Measurements from ENCODE around the gene FPR2. TPM values are rescaled to one million over a fixed set of nuclear protein-coding genes. Genes with fewer than 3 reads are reported as not detected.
A peak's percentile ranks its signal among the peaks of the same experiment; 100 is the strongest.

The FPR2 gene
- total RNA-seq, 1 experiment from 2014 or later = not detected

DNA sequence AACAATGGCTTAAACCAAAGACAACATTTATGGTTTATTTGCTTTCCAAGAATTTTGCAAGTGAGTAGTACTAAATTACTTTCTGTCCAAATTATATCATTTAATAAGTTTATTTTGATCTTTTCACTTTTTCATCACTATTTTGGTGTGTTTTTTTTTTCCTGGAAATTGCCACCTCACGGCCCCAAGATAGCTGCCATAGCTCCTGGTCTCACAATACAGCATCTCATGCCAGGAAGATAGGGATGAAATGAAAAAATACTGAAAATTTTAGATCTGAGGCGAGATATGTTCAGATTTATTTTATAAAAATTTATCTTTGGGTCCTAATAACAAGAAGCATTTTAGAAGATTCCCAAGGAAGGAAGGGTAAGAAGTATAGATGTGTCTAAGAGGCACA lies 27.0 kb downstream of the FPR2 start:
- H2AFZ ChIP-seq = no peak overlapping the region
- TF ChIP-seq EZH2 (IDR thresholded peaks at IDR 0.05; ENCODE audit: low read depth) (no peak), CTCF (conservative IDR thresholded peaks at IDR 0.05) (no peak)

GRCh38 chr19:51789061-51789795 lies 28.2 kb downstream of the FPR2 start:
- TF ChIP-seq EZH2 (IDR thresholded peaks at IDR 0.05; ENCODE audit: low read depth) (no peak), CTCF (conservative IDR thresholded peaks at IDR 0.05) (no peak)
- ChIA-PET CTCF (no interaction called here), POLR2A (ENCODE audit: unreplicated experiment) (no interaction called here)
- H4K20me1 ChIP-seq (ENCODE audit: insufficient read depth) = no peaks in the 10 kb centered on the region; the same call in 1 of the 2 replicates
- intact Hi-C loops (cut with micrococcal nuclease; ENCODE audit: unreplicated experiment) = no loop called here
- H3F3A ChIP-seq (ENCODE audit: insufficient read depth, low read depth) = no peaks in the 10 kb centered on the region
- H2AFZ ChIP-seq = no peak overlapping the region
- H3K4me3 ChIP-seq = no peak overlapping the region
- H3K36me3 ChIP-seq (ENCODE audit: low read depth) = no peaks in the 10 kb centered on the region
- DNase-seq = peak in 1 of 2 experiments; percentile 45
- peaks cover 19% of the 10 kb centered on the region for H3K27me3 ChIP-seq (ENCODE audit: insufficient read depth, low read depth)
- no peaks in the 10 kb centered on the region for H3K9me2 ChIP-seq (ENCODE audit: insufficient read depth)
- no TSS peak for BruUV-seq (replicated peaks)
- no peaks in the 10 kb centered on the region for H3K4me1 ChIP-seq (replicated peaks; ENCODE audit: insufficient read depth)
- H3K79me2 ChIP-seq (ENCODE audit: low read depth) = no peaks in the 10 kb centered on the region
- no peak overlapping the region for H3K27ac ChIP-seq
- no peak overlapping the region for H3K4me2 ChIP-seq
- no peaks in the 10 kb centered on the region for H3K9me3 ChIP-seq (ENCODE audit: insufficient read depth, low read depth)

More for the DNA sequence above, 27.0 kb downstream of the FPR2 start:
- Histone ChIP-seq H3K27ac (no peak overlapping the region), H4K20me1 (ENCODE audit: insufficient read depth) (no peaks in the 10 kb centered on the region; the same call in 1 of the 2 replicates), H3K4me3 (no peak overlapping the region), H3K4me2 (no peak overlapping the region), H3K4me1 (replicated peaks; ENCODE audit: insufficient read depth) (no peaks in the 10 kb centered on the region), H3K9me2 (ENCODE audit: insufficient read depth) (no peaks in the 10 kb centered on the region), H3K9me3 (ENCODE audit: insufficient read depth, low read depth) (no peaks in the 10 kb centered on the region), H3F3A (ENCODE audit: insufficient read depth, low read depth) (no peaks in the 10 kb centered on the region), H3K27me3 (ENCODE audit: insufficient read depth, low read depth) (peaks cover 21% of the 10 kb centered on the region), H3K79me2 (ENCODE audit: low read depth) (no peaks in the 10 kb centered on the region), H3K36me3 (ENCODE audit: low read depth) (no peaks in the 10 kb centered on the region)
- ChIA-PET CTCF (no interaction called here), POLR2A (ENCODE audit: unreplicated experiment) (no interaction called here)
- no peak for DNase-seq
- intact Hi-C loops (cut with micrococcal nuclease; ENCODE audit: unreplicated experiment) = no loop called here
- BruUV-seq (replicated peaks) = no TSS peak

- H3K9me2 ChIP-seq (ENCODE audit: insufficient read depth) = no peaks in the 10 kb centered on the region
- H3K36me3 ChIP-seq (ENCODE audit: low read depth) = no peaks in the 10 kb centered on the region
- H4K20me1 ChIP-seq (ENCODE audit: insufficient read depth) = no peaks in the 10 kb centered on the region
- H2AFZ ChIP-seq = no peak overlapping the region
- peaks cover 15% of the 10 kb centered on the region; the same call in 1 of the 2 replicates for H3K27me3 ChIP-seq (ENCODE audit: insufficient read depth, low read depth)
- no peaks in the 10 kb centered on the region for H3K79me2 ChIP-seq (ENCODE audit: low read depth)
- no peaks in the 10 kb centered on the region for H3K4me1 ChIP-seq (replicated peaks; ENCODE audit: insufficient read depth)
- DNase-seq = no peak
- H3K9me3 ChIP-seq (ENCODE audit: insufficient read depth, low read depth) = no peaks in the 10 kb centered on the region
- H3F3A ChIP-seq (ENCODE audit: insufficient read depth, low read depth) = no peaks in the 10 kb centered on the region
- TF ChIP-seq CTCF (conservative IDR thresholded peaks at IDR 0.05) = no peak
- no peak for TF ChIP-seq EZH2 (IDR thresholded peaks at IDR 0.05; ENCODE audit: low read depth)
- intact Hi-C loops (cut with micrococcal nuclease; ENCODE audit: unreplicated experiment) = no loop called here
- POLR2A ChIA-PET (ENCODE audit: unreplicated experiment) = no interaction called here
- H3K27ac ChIP-seq = no peak overlapping the region
- BruUV-seq (replicated peaks) = no TSS peak
- CTCF ChIA-PET = interaction anchor here (0.6 kb wide), 1 partner anchor 372 kb away, joined by 10 read pairs; no protein-coding TSS in a partner anchor
- no peak overlapping the region for H3K4me2 ChIP-seq
- no peak overlapping the region for H3K4me3 ChIP-seq
Observed at GRCh38 chr19:51792932-51793331, 32.0 kb downstream of the FPR2 start.

Measured in PC-9 (cell line).